H1 (cell line): ENCODE measurements around the gene CDKN3. TPM values are rescaled to one million over a fixed set of nuclear protein-coding genes. Genes with fewer than 3 reads are reported as not detected.

Experiments
- CTCF ChIA-PET: fragments of 300-600 bp; sonication (Branson Sonifier 250); formaldehyde crosslinking; loops from one replicate; lab custom pipeline; 2021; ENCODE audit not compliant: partially characterized antibody; lab: Charles Lee
- POLR2A ChIA-PET: fragments of 300-600 bp; sonication (Branson Sonifier 250); formaldehyde crosslinking; loops from one replicate; lab custom pipeline; 2021; ENCODE audit warnings: inconsistent platforms; ENCODE audit not compliant: partially characterized antibody; lab: Charles Lee
- DNase-seq, 2 experiments: peaks; one replicate each; pipeline versions ENCODE4 v3.0.0 to v3.0.0-alpha.2; 2010 to 2022; ENCODE audit warnings: low spot score in 2 of 2, low read depth in 1 of 2, mixed read lengths in 1 of 2
- FAIRE-seq: peaks from 2 replicates; lab custom pipeline; 2011; peaks lifted over from hg19 to GRCh38; lab: Jason Lieb, UNC
- H2AFZ ChIP-seq: 2 replicates; pipeline ENCODE4 v1.8.1; 2012; ENCODE audit warnings: low read length, inconsistent platforms
- H2AK5ac ChIP-seq: 2 replicates; pipeline ENCODE4 v1.6.1; 2013; ENCODE audit warnings: low read depth, low read length
- H2BK120ac ChIP-seq: replicated peaks from 2 replicates; pipeline ENCODE3; 2013; ENCODE audit warnings: low read depth, low read length, inconsistent platforms
- H2BK12ac ChIP-seq: 2 replicates; pipeline ENCODE4 v1.6.1; 2013; ENCODE audit warnings: low read depth, low read length
- H2BK15ac ChIP-seq: 2 replicates; pipeline ENCODE4 v1.6.1; 2013; ENCODE audit warnings: low read length
- H2BK20ac ChIP-seq: 2 replicates; pipeline ENCODE4 v1.6.1; 2013; ENCODE audit warnings: low read length
- H2BK5ac ChIP-seq: 2 replicates; pipeline ENCODE4 v1.6.1; 2013; ENCODE audit warnings: low read depth, low read length
- H3K14ac ChIP-seq: 2 replicates; pipeline ENCODE4 v1.6.1; 2013; ENCODE audit warnings: inconsistent platforms; ENCODE audit not compliant: insufficient read length
- H3K18ac ChIP-seq: 2 replicates; pipeline ENCODE4 v1.6.1; 2013; ENCODE audit warnings: low read length; ENCODE audit errors: extremely low read depth
- H3K23ac ChIP-seq: 2 replicates; pipeline ENCODE4 v1.6.1; 2013; ENCODE audit warnings: inconsistent platforms; ENCODE audit not compliant: insufficient read length
- H3K23me2 ChIP-seq: 2 replicates; pipeline ENCODE4 v1.6.1; 2013; ENCODE audit warnings: low read depth, low read length
- H3K27ac ChIP-seq: 2 replicates; pipeline ENCODE4 v1.6.1; 2011; ENCODE audit warnings: low read depth, low read length, inconsistent platforms
- H3K27me3 ChIP-seq, 4 experiments: replicated peaks in 1 of 4; 1 replicate in 1 of 4; 2 replicates in 3 of 4; pipeline versions ENCODE4 v1.6.1 to v1.8.1; 2011 to 2013; ENCODE audit warnings: low read length in 3 of 4, mild to moderate bottlenecking in 3 of 4, inconsistent platforms in 2 of 4, mixed read lengths in 2 of 4, moderate library complexity in 1 of 4; ENCODE audit not compliant: control insufficient read depth in 3 of 4, insufficient read depth in 3 of 4; ENCODE audit errors: extremely low read depth in 1 of 4
- H3K36me3 ChIP-seq, 4 experiments: 2 replicates each; pipeline versions ENCODE4 v1.6.1 to v1.8.1; 2011 to 2013; ENCODE audit warnings: mild to moderate bottlenecking in 4 of 4, low read length in 3 of 4, moderate library complexity in 2 of 4, control low read depth in 1 of 4, inconsistent platforms in 1 of 4; ENCODE audit not compliant: insufficient read depth in 4 of 4, control insufficient read depth in 2 of 4
- H3K4ac ChIP-seq: replicated peaks from 2 replicates; pipeline ENCODE3; 2013; ENCODE audit warnings: low read length, low read depth, mixed read lengths, inconsistent platforms; ENCODE audit not compliant: insufficient read length
- H3K4me1 ChIP-seq, 4 experiments: replicated peaks in 1 of 4; 1 replicate in 1 of 4; 2 replicates in 3 of 4; pipeline versions ENCODE4 v1.6.1 to v1.8.1; 2011 to 2013; ENCODE audit warnings: low read length in 3 of 4, inconsistent platforms in 2 of 4, mixed read lengths in 1 of 4; ENCODE audit not compliant: insufficient read depth in 4 of 4, control insufficient read depth in 3 of 4
- H3K4me2 ChIP-seq, 2 experiments: 2 replicates each; pipeline versions ENCODE4 v1.6.1 to v1.8.1; 2011 to 2013; ENCODE audit warnings: low read depth in 2 of 2, low read length in 2 of 2, control low read depth in 1 of 2, inconsistent platforms in 1 of 2, mild to moderate bottlenecking in 1 of 2; ENCODE audit not compliant: insufficient read depth in 1 of 2
- H3K4me3 ChIP-seq, 4 experiments: fragments of 200-600, 300-600 bp in 1 of 4; sonication (generic), shearing (Covaris generic), sonication (Bioruptor Twin) in 1 of 4; 2 replicates each; pipeline versions ENCODE4 v1.5.1 to v1.8.1; 2011 to 2016; ENCODE audit warnings: low read length in 4 of 4, low read depth in 3 of 4, control low read depth in 2 of 4, inconsistent platforms in 2 of 4, mild to moderate bottlenecking in 2 of 4, mixed read lengths in 1 of 4, moderate library complexity in 1 of 4; ENCODE audit not compliant: insufficient read depth in 2 of 4; ENCODE audit errors: extremely low read depth in 1 of 4
- H3K56ac ChIP-seq: replicated peaks from 2 replicates; pipeline ENCODE3; 2013; ENCODE audit warnings: low read depth, mild to moderate bottlenecking, mixed read lengths, low read length, inconsistent platforms; ENCODE audit not compliant: insufficient read length
- H3K79me1 ChIP-seq: 2 replicates; pipeline ENCODE4 v1.6.1; 2013; ENCODE audit warnings: low read depth, low read length, control low read depth
- H3K79me2 ChIP-seq, 2 experiments: 2 replicates each; pipeline versions ENCODE4 v1.6.1 to v1.8.1; 2012 to 2013; ENCODE audit warnings: low read length in 2 of 2, mild to moderate bottlenecking in 2 of 2, inconsistent platforms in 1 of 2; ENCODE audit not compliant: insufficient read depth in 2 of 2, control insufficient read depth in 1 of 2
- H3K9ac ChIP-seq, 4 experiments: replicated peaks in 1 of 4; 1 replicate in 1 of 4; 2 replicates in 3 of 4; pipeline versions ENCODE4 v1.6.1 to v1.8.1; 2011 to 2013; ENCODE audit warnings: low read depth in 3 of 4, low read length in 3 of 4, control low read depth in 2 of 4, mild to moderate bottlenecking in 2 of 4, moderate library complexity in 2 of 4, inconsistent platforms in 1 of 4; ENCODE audit errors: extremely low read depth in 1 of 4
- H3K9me3 ChIP-seq, 2 experiments: 2 replicates each; pipeline versions ENCODE4 v1.6.1 to v1.8.1; 2012 to 2013; ENCODE audit warnings: mild to moderate bottlenecking in 2 of 2, moderate library complexity in 2 of 2, control low read depth in 1 of 2, inconsistent platforms in 1 of 2, low read depth in 1 of 2, low read length in 1 of 2, mixed read lengths in 1 of 2; ENCODE audit not compliant: insufficient read depth in 2 of 2
- H4K20me1 ChIP-seq, 2 experiments: replicated peaks in 1 of 2; 2 replicates each; pipeline versions ENCODE3 to v1.8.1; 2011 to 2013; ENCODE audit warnings: inconsistent platforms in 2 of 2, low read length in 2 of 2, mild to moderate bottlenecking in 1 of 2; ENCODE audit not compliant: insufficient read depth in 2 of 2, control insufficient read depth in 1 of 2
- H4K5ac ChIP-seq: 2 replicates; pipeline ENCODE4 v1.6.1; 2013; ENCODE audit warnings: low read length, low read depth, mixed read lengths, inconsistent platforms; ENCODE audit not compliant: insufficient read length
- H4K8ac ChIP-seq: 2 replicates; pipeline ENCODE4 v1.8.0; 2013; ENCODE audit warnings: mild to moderate bottlenecking, moderate library complexity, low read length, inconsistent platforms; ENCODE audit not compliant: insufficient read depth; ENCODE audit errors: extremely low read depth
- H4K91ac ChIP-seq: replicated peaks from 2 replicates; pipeline ENCODE3; 2013; ENCODE audit warnings: low read length, mixed read lengths, inconsistent platforms; ENCODE audit not compliant: insufficient read length
- ATF2 ChIP-seq: IDR thresholded peaks from 2 replicates; pipeline ENCODE4 v1.6.1; 2012; ENCODE audit warnings: low read length, inconsistent platforms
- CHD1 ChIP-seq: IDR thresholded peaks from 2 replicates; pipeline ENCODE4 v1.6.1; 2012; ENCODE audit warnings: low read depth, low read length, improper control_type of control experiment
- E2F6 ChIP-seq: IDR thresholded peaks from 2 replicates; pipeline ENCODE4 v1.6.1; 2012; ENCODE audit warnings: inconsistent platforms
- EZH2 ChIP-seq: fragments of 200-600 bp; sonication (generic); IDR thresholded peaks from 2 replicates; pipeline ENCODE4 v1.7.1; 2012; ENCODE audit warnings: low read depth, mild to moderate bottlenecking, moderate library complexity, low read length, inconsistent platforms; ENCODE audit not compliant: severe bottlenecking
- JUN ChIP-seq: IDR thresholded peaks from 2 replicates; pipeline ENCODE4 v1.6.1; 2011; ENCODE audit warnings: low read depth, mild to moderate bottlenecking, improper control_type of control experiment, low read length
- MAFK ChIP-seq: IDR thresholded peaks from 2 replicates; pipeline ENCODE4 v1.6.1; 2012; ENCODE audit warnings: low read depth, mild to moderate bottlenecking, improper control_type of control experiment, low read length
- POLR2AphosphoS5 ChIP-seq: IDR thresholded peaks from 2 replicates; pipeline ENCODE4 v1.6.1; 2011; ENCODE audit warnings: low read depth, low read length
- POU5F1 ChIP-seq: IDR thresholded peaks from 2 replicates; pipeline ENCODE4 v1.6.1; 2011; ENCODE audit warnings: low read depth, mild to moderate bottlenecking, low read length, moderate library complexity
- RXRA ChIP-seq: IDR thresholded peaks from 2 replicates; pipeline ENCODE4 v1.6.1; 2011; ENCODE audit warnings: low read depth, mild to moderate bottlenecking, low read length, moderate library complexity; ENCODE audit not compliant: insufficient read depth
- SP2 ChIP-seq: IDR thresholded peaks from 2 replicates; pipeline ENCODE4 v1.6.1; 2012; ENCODE audit warnings: mild to moderate bottlenecking, low read length, inconsistent platforms
- USF2 ChIP-seq: IDR thresholded peaks from 2 replicates; pipeline ENCODE4 v1.6.1; 2011; ENCODE audit warnings: low read length, improper control_type of control experiment
- WGBS, 2 experiments: shearing (Covaris generic) in 1 of 2; methylation state at CpG; one replicate each; pipeline versions ENCODE4 v1.1.6 to v1.1.7; 2013 to 2015; ENCODE audit warnings: low lambda C conversion rate in 2 of 2, mixed read lengths in 2 of 2, inconsistent platforms in 1 of 2, low coverage in 1 of 2, missing lambda C conversion rate in 1 of 2; ENCODE audit not compliant: insufficient replicate concordance in 2 of 2, insufficient coverage in 1 of 2, insufficient read length in 1 of 2; ENCODE audit errors: extremely low coverage in 1 of 2, missing lambda C conversion rate in 1 of 2; 5-methylcytosine and 5-hydroxymethylcytosine counted together
- polyA plus RNA-seq, 7 experiments: library from polyadenylated mRNA; depleted of rRNA in 3 of 7; stranded (reverse) in 5 of 7; unstranded in 2 of 7; fragments of >200 nt in 5 of 7; fragments of 200-250 nt in 2 of 7; gene quantifications; 1 replicate in 5 of 7; 2 replicates in 1 of 7; 4 replicates in 1 of 7; pipeline versions ENCODE4 v1.2.1 to v1.2.3, GENCODE V29; 2011 to 2013; ENCODE audit warnings: missing spikeins in 2 of 7, mixed read lengths in 2 of 7
- total RNA-seq: library from RNA; stranded (reverse); fragmentation: NEBNext Ultra II Directional; extraction: Animal tissue kit (Norgen Biotek cat#: 25700); gene quantifications from 2 replicates; pipeline ENCODE4 v1.2.1, GENCODE V29; 2021

Gene CDKN3
- total and polyA plus RNA-seq, 2 of the 8 experiments (the other 6 are each of a cell fraction or from before 2014, with no cell fraction given), result 43.5 to 48.3 TPM

- Histone ChIP-seq H3K9ac (no peak overlapping the region), H3K23me2 (no peaks in the 10 kb centered on the region; the same call in 1 of the 2 replicates), H3K14ac (no peak overlapping the region), H4K5ac (no peak overlapping the region), H2BK15ac (no peak overlapping the region), H3K36me3 (no peaks in the 10 kb centered on the region), H4K8ac (no peak overlapping the region), H2AFZ (no peak overlapping the region), H2BK12ac (no peak overlapping the region), H3K4me2 (no peak overlapping the region), H3K23ac (no peak overlapping the region), H3K56ac (no peak overlapping the region), H4K20me1 (peaks cover 0 to 2% of the 10 kb centered on the region in 2 experiments), H3K27me3 (no peaks in the 10 kb centered on the region), H3K9me3 (no peaks in the 10 kb centered on the region), H2BK20ac (no peak overlapping the region), H3K79me1 (no peaks in the 10 kb centered on the region), H2AK5ac (no peak overlapping the region), H3K4me1 (no peaks in the 10 kb centered on the region), H3K4me3 (no peak overlapping the region), H3K27ac (no peak overlapping the region), H2BK5ac (no peak overlapping the region), H3K79me2 (peaks cover 10 to 17% of the 10 kb centered on the region in 2 experiments), H3K4ac (no peak overlapping the region), H2BK120ac (no peak overlapping the region), H4K91ac (no peak overlapping the region), H3K18ac (no peak overlapping the region)
- no peak for DNase-seq
- FAIRE-seq, result no peak
- ChIA-PET CTCF (interaction anchor here (0.7 to 3.2 kb wide), 7 partner anchors 9 to 77 kb away, joined by 3 to 9 read pairs (median 3); partner anchors contain the start of gene GMFB), POLR2A (interaction anchor here (0.6 to 0.9 kb wide), 2 partner anchors 28 to 76 kb away, joined by 3 read pairs; no protein-coding TSS in a partner anchor)
- 96% methylated on average over 18 of the region's 18 CpGs; no CpG with 5 or more reads in 1 of the 2 experiments for WGBS, 2 experiments
- no peak for TF ChIP-seq POLR2AphosphoS5
- TF ChIP-seq ATF2, result no peak
- no peak for TF ChIP-seq SP2
- no peak for TF ChIP-seq MAFK
- TF ChIP-seq EZH2, result no peak
- TF ChIP-seq POU5F1, result no peak
- TF ChIP-seq USF2, result no peak
- TF ChIP-seq E2F6, result no peak
- TF ChIP-seq RXRA, result no peak
- no peak for TF ChIP-seq CHD1
- TF ChIP-seq JUN, result no peak
Measured at GRCh38 chr14:54443981-54444380, 47.2 kb downstream of the CDKN3 start.
